Tibial nerve (tissue), 4 donors: ENCODE data around the gene HSD17B12. TPM values are rescaled to one million over a fixed set of nuclear protein-coding genes. Genes with fewer than 3 reads are reported as not detected.

Experiments used
- DNase-seq, 2 donors: peaks; one replicate each; pipeline ENCODE4 v3.0.0-alpha.2; 2019; ENCODE audit warnings: low spot score in 2 of 2
- H3K27ac ChIP-seq, 4 donors: fragments of 200-600 bp; sonication (generic) in 3 of 4; one replicate each; pipeline ENCODE4 v1.5.1; 2017 to 2019; ENCODE audit warnings: mild to moderate bottlenecking in 1 of 4
- H3K27me3 ChIP-seq, 2 donors: fragments of 200-600 bp; sonication (generic) in 1 of 2; one replicate each; pipeline versions ENCODE4 v1.5.1 to v1.6.0; 2017 to 2019
- H3K36me3 ChIP-seq, 3 donors: fragments of 200-600 bp; sonication (generic); one replicate each; pipeline ENCODE4 v1.5.1; 2018 to 2019
- H3K4me1 ChIP-seq, 4 donors: fragments of 200-600 bp; sonication (generic) in 3 of 4; one replicate each; pipeline ENCODE4 v1.5.1; 2017 to 2019
- H3K4me3 ChIP-seq, 4 donors: fragments of 200-600 bp; sonication (generic) in 3 of 4; one replicate each; pipeline ENCODE4 v1.5.1; 2017 to 2019; ENCODE audit warnings: mild to moderate bottlenecking in 1 of 4, moderate library complexity in 1 of 4
- H3K9me3 ChIP-seq, 4 donors: fragments of 200-600 bp; sonication (generic) in 3 of 4; one replicate each; pipeline ENCODE4 v1.5.1; 2017 to 2019
- CTCF ChIP-seq, 5 experiments: fragments of 200-600 bp in 3 of 5; fragments of 450-650 bp in 2 of 5; sonication (generic) in 3 of 5; IDR thresholded peaks; one replicate each; pipeline ENCODE4 v1.5.1; 2016 to 2019; ENCODE audit warnings: antibody characterized with exemption in 5 of 5, mild to moderate bottlenecking in 3 of 5, moderate library complexity in 2 of 5
- EP300 ChIP-seq, 2 donors: sonication (generic); formaldehyde crosslinking; IDR thresholded peaks; one replicate each; pipeline ENCODE4 v1.6.1; 2017; ENCODE audit warnings: antibody characterized with exemption in 2 of 2, mild to moderate bottlenecking in 1 of 2
- POLR2A ChIP-seq, 2 donors: fragments of 450-650 bp; IDR thresholded peaks; one replicate each; pipeline ENCODE4 v1.6.1; 2017; ENCODE audit warnings: antibody characterized with exemption in 2 of 2, mild to moderate bottlenecking in 2 of 2, moderate library complexity in 2 of 2
- WGBS, 2 donors: methylation state at CpG; one replicate each; pipeline ENCODE4 v1.1.5; 2018; 5-methylcytosine and 5-hydroxymethylcytosine counted together
- total RNA-seq, 4 donors: library from RNA; depleted of rRNA; stranded (reverse); fragments of >200 nt; gene quantifications; one replicate each; pipeline ENCODE4 v1.1.0, GENCODE V29; 2016

HSD17B12 gene
- total RNA-seq, 4 donors from 2014 or later = 54.9 to 75.9 (median 62.9) TPM

- H3K36me3 ChIP-seq = no peaks in the 10 kb centered on the region
- TF ChIP-seq CTCF (IDR thresholded peaks at IDR 0.05) (no peak), POLR2A (IDR thresholded peaks at IDR 0.05) (no peak), EP300 (IDR thresholded peaks at IDR 0.05) (no peak)
- no peak overlapping the region for H3K27ac ChIP-seq
- H3K27me3 ChIP-seq = no peaks in the 10 kb centered on the region
- peaks cover 0 to 42% (median 7%) of the 10 kb centered on the region in 4 donors for H3K4me1 ChIP-seq
- no peaks in the 10 kb centered on the region for H3K9me3 ChIP-seq
- DNase-seq = no peak
- H3K4me3 ChIP-seq = no peak overlapping the region
- WGBS, 2 donors = 72 to 77% methylated on average over 4 of the region's 4 CpGs
Measured at GRCh38 chr11:43688394-43688793, 7.9 kb downstream of the HSD17B12 start.

DNA sequence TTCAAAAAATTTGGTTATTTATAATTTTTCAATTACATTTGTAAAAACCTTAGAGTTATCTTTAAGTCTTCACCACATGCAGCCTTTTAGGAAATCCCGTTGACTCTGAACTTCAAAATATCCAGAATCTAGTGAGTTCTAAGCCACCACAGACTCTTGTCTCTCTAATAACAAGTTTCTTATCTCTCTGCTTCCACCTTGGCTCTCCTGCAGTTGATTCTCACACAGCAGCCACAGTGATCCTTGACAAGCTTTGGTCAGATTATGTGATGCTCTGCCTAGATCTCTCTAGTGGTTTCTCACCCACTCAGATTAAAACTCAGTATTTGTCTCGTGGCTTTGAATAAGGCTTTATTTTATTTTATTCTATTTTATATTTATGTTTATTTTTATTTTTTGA, 8.6 kb downstream of the HSD17B12 start:
- no peak overlapping the region for H3K27ac ChIP-seq
- H3K9me3 ChIP-seq = no peaks in the 10 kb centered on the region
- WGBS, 2 donors = 73 to 86% methylated on average over 2 of the region's 2 CpGs
- no peak overlapping the region for H3K4me3 ChIP-seq
- DNase-seq = no peak
- H3K27me3 ChIP-seq = no peaks in the 10 kb centered on the region
- TF ChIP-seq CTCF (IDR thresholded peaks at IDR 0.05) = no peak
- H3K4me1 ChIP-seq = peaks cover 0 to 41% (median 7%) of the 10 kb centered on the region in 4 donors
- no peaks in the 10 kb centered on the region for H3K36me3 ChIP-seq

GRCh38 chr11:43690929-43691725, 10.6 kb downstream of the HSD17B12 start:
- Histone ChIP-seq H3K27ac (no peak overlapping the region), H3K27me3 (no peaks in the 10 kb centered on the region), H3K4me3 (no peak overlapping the region), H3K36me3 (no peaks in the 10 kb centered on the region), H3K4me1 (peaks cover 0 to 28% (median 7%) of the 10 kb centered on the region in 4 donors), H3K9me3 (no peaks in the 10 kb centered on the region)
- WGBS, 2 donors = 87 to 90% methylated on average over 6 of the region's 6 CpGs
- DNase-seq = no peak
- TF ChIP-seq CTCF (IDR thresholded peaks at IDR 0.05) (no peak), POLR2A (IDR thresholded peaks at IDR 0.05) (no peak), EP300 (IDR thresholded peaks at IDR 0.05) (no peak)

GRCh38 chr11:43691806-43692205, 11.3 kb downstream of the HSD17B12 start:
- 84 to 93% methylated on average over 1 of the region's 1 CpG for WGBS, 2 donors

More at GRCh38 chr11:43691806-43692205, 11.3 kb downstream of the HSD17B12 start:
- no peak overlapping the region for H3K27ac ChIP-seq
- H3K4me3 ChIP-seq = no peak overlapping the region
- no peaks in the 10 kb centered on the region for H3K27me3 ChIP-seq
- H3K9me3 ChIP-seq = no peaks in the 10 kb centered on the region
- TF ChIP-seq CTCF (IDR thresholded peaks at IDR 0.05) (no peak), POLR2A (IDR thresholded peaks at IDR 0.05) (no peak), EP300 (IDR thresholded peaks at IDR 0.05) (no peak)
- no peaks in the 10 kb centered on the region for H3K36me3 ChIP-seq
- H3K4me1 ChIP-seq = peaks cover 0 to 21% (median 7%) of the 10 kb centered on the region in 4 donors
- DNase-seq = no peak
